ENCODE data around the gene NFATC3. TPM values are rescaled to one million over a fixed set of nuclear protein-coding genes. Genes with fewer than 3 reads are reported as not detected.
"Not testable (repeated sequence)": the region's sequence is repeated elsewhere in the genome, so short reads cannot be mapped to it uniquely, and the experiment has no call there.

Gene NFATC3
- total RNA-seq, 1 donor from 2014 or later = 42.0 TPM

DNA sequence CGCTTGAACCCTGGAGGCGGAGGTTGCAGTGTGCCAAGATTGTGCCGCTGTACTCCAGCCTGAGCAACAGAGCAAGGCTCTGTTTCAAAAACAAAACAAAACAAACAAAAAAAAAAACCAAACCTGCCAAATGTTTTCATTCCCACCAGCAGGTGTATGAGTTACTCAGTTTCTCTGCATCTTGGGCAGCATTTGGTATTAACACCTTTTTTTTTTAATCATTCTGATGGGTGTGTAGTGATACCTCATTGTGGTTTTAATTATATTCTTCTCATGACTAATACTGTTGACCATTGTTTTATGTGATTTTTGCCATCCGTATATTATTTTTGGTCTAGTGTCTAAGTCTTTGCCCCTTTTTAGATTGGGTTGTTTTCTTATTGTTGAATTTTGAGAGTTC is 15.3 kb downstream of the NFATC3 start:
- no peaks in the 10 kb centered on the region for H3K27me3 Mint-ChIP-seq (ENCODE audit: unreplicated experiment)
- no peak overlapping the region for H3K27ac Mint-ChIP-seq (ENCODE audit: unreplicated experiment)
- peaks cover 2% of the 10 kb centered on the region for H3K9me3 Mint-ChIP-seq (ENCODE audit: unreplicated experiment)
- DNase-seq (ENCODE audit: extremely low spot score, unreplicated experiment) = no peak
- H3K4me3 Mint-ChIP-seq (ENCODE audit: unreplicated experiment) = no peak overlapping the region
- peaks cover 4% of the 10 kb centered on the region for H3K4me1 Mint-ChIP-seq (ENCODE audit: unreplicated experiment)
- peaks cover 3% of the 10 kb centered on the region for H3K36me3 Mint-ChIP-seq (ENCODE audit: unreplicated experiment)
- TF ChIP-seq, protein P1, sequence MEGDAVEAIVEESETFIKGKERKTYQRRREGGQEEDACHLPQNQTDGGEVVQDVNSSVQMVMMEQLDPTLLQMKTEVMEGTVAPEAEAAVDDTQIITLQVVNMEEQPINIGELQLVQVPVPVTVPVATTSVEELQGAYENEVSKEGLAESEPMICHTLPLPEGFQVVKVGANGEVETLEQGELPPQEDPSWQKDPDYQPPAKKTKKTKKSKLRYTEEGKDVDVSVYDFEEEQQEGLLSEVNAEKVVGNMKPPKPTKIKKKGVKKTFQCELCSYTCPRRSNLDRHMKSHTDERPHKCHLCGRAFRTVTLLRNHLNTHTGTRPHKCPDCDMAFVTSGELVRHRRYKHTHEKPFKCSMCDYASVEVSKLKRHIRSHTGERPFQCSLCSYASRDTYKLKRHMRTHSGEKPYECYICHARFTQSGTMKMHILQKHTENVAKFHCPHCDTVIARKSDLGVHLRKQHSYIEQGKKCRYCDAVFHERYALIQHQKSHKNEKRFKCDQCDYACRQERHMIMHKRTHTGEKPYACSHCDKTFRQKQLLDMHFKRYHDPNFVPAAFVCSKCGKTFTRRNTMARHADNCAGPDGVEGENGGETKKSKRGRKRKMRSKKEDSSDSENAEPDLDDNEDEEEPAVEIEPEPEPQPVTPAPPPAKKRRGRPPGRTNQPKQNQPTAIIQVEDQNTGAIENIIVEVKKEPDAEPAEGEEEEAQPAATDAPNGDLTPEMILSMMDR (IDR thresholded peaks at IDR 0.05) = no peak

DNA sequence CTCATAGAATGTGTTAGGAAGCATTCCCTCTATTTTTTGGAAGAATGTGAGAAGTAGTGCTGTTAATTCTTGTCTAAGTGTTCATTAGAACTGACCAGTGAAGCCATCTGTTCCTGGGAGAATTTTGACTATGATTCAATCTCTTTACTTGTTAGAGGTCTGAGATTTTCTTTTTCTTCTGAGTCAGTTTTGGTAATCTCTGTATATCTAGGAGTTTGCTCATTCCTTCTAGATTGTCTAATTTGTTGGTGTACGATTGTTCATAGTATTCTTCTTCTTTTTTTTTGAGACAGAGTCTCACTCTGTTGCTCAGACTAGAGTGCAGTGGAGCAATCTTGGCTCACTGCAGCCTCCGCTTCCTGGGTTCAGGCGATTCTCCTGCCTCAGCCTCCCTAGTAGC is 20.4 kb downstream of the NFATC3 start:
- H3K4me1 Mint-ChIP-seq (ENCODE audit: unreplicated experiment) = peaks cover 2% of the 10 kb centered on the region
- H3K27ac Mint-ChIP-seq (ENCODE audit: unreplicated experiment) = no peak overlapping the region
- H3K4me3 Mint-ChIP-seq (ENCODE audit: unreplicated experiment) = no peak overlapping the region
- peaks cover 19% of the 10 kb centered on the region for H3K36me3 Mint-ChIP-seq (ENCODE audit: unreplicated experiment)
- no peaks in the 10 kb centered on the region for H3K27me3 Mint-ChIP-seq (ENCODE audit: unreplicated experiment)
- TF ChIP-seq, protein P1 (IDR thresholded peaks at IDR 0.05) = no peak
- H3K9me3 Mint-ChIP-seq (ENCODE audit: unreplicated experiment) = peaks cover 28% of the 10 kb centered on the region
- no peak for DNase-seq (ENCODE audit: extremely low spot score, unreplicated experiment)

DNA sequence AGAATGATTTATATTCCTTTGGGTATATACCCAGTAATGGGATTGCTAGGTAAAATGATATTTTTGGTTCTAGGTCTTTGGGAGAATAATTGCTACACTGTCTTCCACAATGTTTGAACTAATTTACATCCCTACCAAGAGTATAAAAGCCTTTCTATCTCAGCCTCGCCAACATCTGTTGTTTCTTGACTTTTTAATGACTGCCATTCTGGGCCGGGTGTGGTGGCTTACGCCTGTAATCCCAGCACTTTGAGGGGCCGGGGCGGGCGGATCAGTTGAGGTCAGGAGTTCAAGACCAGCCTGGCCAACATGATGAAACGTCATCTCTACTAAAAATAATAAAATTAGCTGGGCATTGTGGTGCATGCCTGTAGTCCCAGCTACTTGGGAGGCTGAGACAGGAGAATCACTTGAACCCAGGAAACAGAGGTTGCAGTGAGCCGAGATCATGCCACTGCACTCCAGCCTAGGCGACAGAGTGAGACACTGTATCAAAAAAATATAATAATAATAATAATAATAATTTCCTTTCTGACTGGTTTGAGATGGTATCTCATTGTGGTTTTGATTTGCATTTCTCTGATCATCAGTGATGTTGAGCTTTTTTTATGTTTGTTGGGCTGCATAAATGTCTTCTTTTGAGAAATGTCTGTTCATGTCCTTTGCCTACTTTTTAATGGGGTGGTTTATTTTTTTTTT is 22.2 kb downstream of the NFATC3 start:
- H3K4me1 Mint-ChIP-seq (ENCODE audit: unreplicated experiment); DNase-seq (ENCODE audit: extremely low spot score, unreplicated experiment); H3K27me3 Mint-ChIP-seq (ENCODE audit: unreplicated experiment); H3K27ac Mint-ChIP-seq (ENCODE audit: unreplicated experiment); H3K4me3 Mint-ChIP-seq (ENCODE audit: unreplicated experiment): not testable (repeated sequence)
- H3K36me3 Mint-ChIP-seq (ENCODE audit: unreplicated experiment) = peaks cover 21% of the 10 kb centered on the region
- peaks cover 42% of the 10 kb centered on the region for H3K9me3 Mint-ChIP-seq (ENCODE audit: unreplicated experiment)

DNA sequence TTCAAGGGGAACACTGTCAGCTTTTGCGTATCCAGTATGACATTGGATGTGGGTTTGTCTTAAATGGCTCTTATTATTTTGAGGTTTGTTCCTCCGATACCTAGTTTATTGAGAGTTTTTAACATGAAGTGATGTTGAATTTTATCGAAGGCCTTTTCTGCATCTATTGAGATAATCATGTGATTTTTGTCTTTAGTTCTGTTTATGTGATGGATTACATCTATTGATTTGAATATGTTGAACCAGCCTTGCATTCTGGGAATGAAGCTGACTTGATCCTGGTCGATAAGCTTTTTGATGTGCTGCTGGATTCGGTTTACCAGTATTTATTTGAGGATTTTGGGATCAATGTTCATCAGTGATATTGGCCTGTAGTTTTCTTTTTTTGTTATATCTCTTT is 24.0 kb downstream of the NFATC3 start:
- DNase-seq (ENCODE audit: extremely low spot score, unreplicated experiment); H3K4me1 Mint-ChIP-seq (ENCODE audit: unreplicated experiment); H3K27me3 Mint-ChIP-seq (ENCODE audit: unreplicated experiment); H3K27ac Mint-ChIP-seq (ENCODE audit: unreplicated experiment); H3K4me3 Mint-ChIP-seq (ENCODE audit: unreplicated experiment): not testable (repeated sequence)
- Mint-ChIP-seq H3K36me3 (ENCODE audit: unreplicated experiment) (peaks cover 21% of the 10 kb centered on the region), H3K9me3 (ENCODE audit: unreplicated experiment) (peaks cover 42% of the 10 kb centered on the region)

DNA sequence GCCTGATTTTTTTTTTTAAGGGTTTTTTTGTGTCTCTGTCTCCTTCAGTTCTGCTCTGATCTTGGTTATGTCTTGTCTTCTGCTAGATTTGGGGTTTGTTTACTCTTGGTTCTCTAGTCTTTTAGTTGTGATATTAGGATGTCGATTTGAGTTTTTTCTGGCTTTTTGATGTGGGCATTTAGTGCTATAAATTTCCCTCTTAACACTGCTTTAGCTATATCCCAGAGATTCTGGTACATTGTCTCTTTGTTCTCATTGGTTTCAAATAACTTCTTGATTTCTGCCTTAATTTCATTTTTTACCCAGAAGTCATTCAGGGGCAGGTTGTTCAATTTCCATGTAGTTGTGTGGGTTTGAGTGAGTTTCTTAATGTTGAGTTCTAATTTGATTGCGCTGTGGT is 25.4 kb downstream of the NFATC3 start:
- not testable (repeated sequence) for H3K4me3 Mint-ChIP-seq (ENCODE audit: unreplicated experiment); DNase-seq (ENCODE audit: extremely low spot score, unreplicated experiment); H3K27ac Mint-ChIP-seq (ENCODE audit: unreplicated experiment); H3K4me1 Mint-ChIP-seq (ENCODE audit: unreplicated experiment); H3K27me3 Mint-ChIP-seq (ENCODE audit: unreplicated experiment)
- Mint-ChIP-seq H3K36me3 (ENCODE audit: unreplicated experiment) (peaks cover 16% of the 10 kb centered on the region), H3K9me3 (ENCODE audit: unreplicated experiment) (peaks cover 38% of the 10 kb centered on the region)

DNA sequence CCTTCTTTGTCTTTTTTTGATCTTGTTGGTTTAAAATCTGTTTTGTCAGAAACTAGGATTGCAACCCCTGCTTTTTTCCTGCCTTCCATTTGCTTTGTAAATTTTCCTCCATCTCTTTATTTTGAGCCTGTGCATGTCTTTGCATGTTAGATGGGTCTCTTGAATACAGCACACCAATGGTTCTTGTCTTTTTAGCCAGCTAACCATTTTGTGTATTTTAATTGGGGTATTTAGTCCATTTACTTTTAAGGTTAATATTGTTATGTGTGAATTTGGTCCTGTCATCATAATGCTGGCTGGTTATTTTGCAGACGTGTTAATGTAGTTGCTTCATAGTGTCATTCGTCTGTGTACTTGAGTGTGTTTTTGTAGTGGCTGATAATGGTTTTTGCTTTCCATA is 26.2 kb downstream of the NFATC3 start:
- no peak for DNase-seq (ENCODE audit: extremely low spot score, unreplicated experiment)
- H3K27ac Mint-ChIP-seq (ENCODE audit: unreplicated experiment) = no peak overlapping the region
- peaks cover 2% of the 10 kb centered on the region for H3K4me1 Mint-ChIP-seq (ENCODE audit: unreplicated experiment)
- peaks cover 16% of the 10 kb centered on the region for H3K36me3 Mint-ChIP-seq (ENCODE audit: unreplicated experiment)
- no peaks in the 10 kb centered on the region for H3K27me3 Mint-ChIP-seq (ENCODE audit: unreplicated experiment)
- no peak overlapping the region for H3K4me3 Mint-ChIP-seq (ENCODE audit: unreplicated experiment)
- peaks cover 36% of the 10 kb centered on the region for H3K9me3 Mint-ChIP-seq (ENCODE audit: unreplicated experiment)
- TF ChIP-seq, protein P1 (IDR thresholded peaks at IDR 0.05) = no peak

All from osteocyte (in vitro differentiated cells).